T-helper 2 cell treated with Interferon-gamma antibody and Interleukin-4, amounts not matched to agents 100 ng/mL and 5 ng/mL, for 36 hours (primary cell): ENCODE measurements around the gene ST6GALNAC5. TPM values are rescaled to one million over a fixed set of nuclear protein-coding genes. Genes with fewer than 3 reads are reported as not detected.

Experiments
- intact Hi-C: fragments of 100-400 bp; cut with micrococcal nuclease; formaldehyde crosslinking; loops from one replicate; pipeline ENCODE4 v1.15.1; 2023
- total RNA-seq: library from RNA; stranded (reverse); gene quantifications from 2 replicates; pipeline ENCODE4 v1.2.3, GENCODE V29; 2022

ST6GALNAC5 gene
- total RNA-seq, 1 donor from 2014 or later, result not detected

GRCh38 chr1:76998582-76999223 is 131.4 kb downstream of the ST6GALNAC5 start:
- intact Hi-C loops, result no loop called here

GRCh38 chr1:77007675-77008074 is 140.4 kb downstream of the ST6GALNAC5 start:
- intact Hi-C loops, result no loop called here

GRCh38 chr1:77010937-77011336 is 143.7 kb downstream of the ST6GALNAC5 start:
- intact Hi-C loops, result no loop called here

GRCh38 chr1:77012066-77012465 is 144.8 kb downstream of the ST6GALNAC5 start:
- intact Hi-C loops, result no loop called here

- intact Hi-C loops, result no loop called here
These were observed 147.0 kb downstream of the ST6GALNAC5 start for GRCh38 chr1:77014073-77014788.

- intact Hi-C loops, result no loop called here
These were observed 148.6 kb downstream of the ST6GALNAC5 start for GRCh38 chr1:77015748-77016341.

GRCh38 chr1:77016386-77016985 is 149.2 kb downstream of the ST6GALNAC5 start:
- intact Hi-C loops, result no loop called here

- intact Hi-C loops, result no loop called here
These were observed 151.0 kb downstream of the ST6GALNAC5 start for GRCh38 chr1:77018311-77018710.

GRCh38 chr1:77018761-77019160 is 151.5 kb downstream of the ST6GALNAC5 start:
- intact Hi-C loops, result no loop called here

- intact Hi-C loops, result no loop called here
These were observed 154.5 kb downstream of the ST6GALNAC5 start for GRCh38 chr1:77021732-77022131.

- intact Hi-C loops, result no loop called here
These were observed 157.2 kb downstream of the ST6GALNAC5 start for GRCh38 chr1:77024500-77024899.

- intact Hi-C loops, result no loop called here
These were observed 158.3 kb downstream of the ST6GALNAC5 start for GRCh38 chr1:77025599-77025998.

- intact Hi-C loops, result no loop called here
These were observed 158.9 kb downstream of the ST6GALNAC5 start for GRCh38 chr1:77026135-77026534.

GRCh38 chr1:77026640-77027039 is 159.4 kb downstream of the ST6GALNAC5 start:
- intact Hi-C loops, result no loop called here

- intact Hi-C loops, result no loop called here
These were observed 160.6 kb downstream of the ST6GALNAC5 start for GRCh38 chr1:77027847-77028246.

GRCh38 chr1:77030401-77031105 is 163.3 kb downstream of the ST6GALNAC5 start:
- intact Hi-C loops, result no loop called here

GRCh38 chr1:77031106-77031662 is 163.9 kb downstream of the ST6GALNAC5 start:
- intact Hi-C loops, result no loop called here

GRCh38 chr1:77036560-77036959 is 169.3 kb downstream of the ST6GALNAC5 start:
- intact Hi-C loops, result no loop called here

GRCh38 chr1:77037038-77037437 is 169.8 kb downstream of the ST6GALNAC5 start:
- intact Hi-C loops, result no loop called here

GRCh38 chr1:77038000-77038399 is 170.7 kb downstream of the ST6GALNAC5 start:
- intact Hi-C loops, result no loop called here

- intact Hi-C loops, result no loop called here
These were observed 171.8 kb downstream of the ST6GALNAC5 start for GRCh38 chr1:77039111-77039510.
